LNCaP clone FGC (cell line): ENCODE measurements around the gene INTS1.

Experiments used
- DNase-seq: peaks from one replicate; pipeline ENCODE4 v3.0.0-alpha.2; 2011; ENCODE audit warnings: low read depth
- H3K4me3 ChIP-seq: 2 replicates; pipeline ENCODE4 v1.5.1; 2011; ENCODE audit warnings: mild to moderate bottlenecking, low read depth, low read length, control low read depth
- TF ChIP-seq, protein P1 (sequence below): IDR thresholded peaks from 2 replicates; pipeline ENCODE4 v1.5.1; 2012; ENCODE audit warnings: mild to moderate bottlenecking; ENCODE audit not compliant: control insufficient read depth, insufficient read depth; ENCODE audit errors: extremely low read depth

Gene INTS1

DNA sequence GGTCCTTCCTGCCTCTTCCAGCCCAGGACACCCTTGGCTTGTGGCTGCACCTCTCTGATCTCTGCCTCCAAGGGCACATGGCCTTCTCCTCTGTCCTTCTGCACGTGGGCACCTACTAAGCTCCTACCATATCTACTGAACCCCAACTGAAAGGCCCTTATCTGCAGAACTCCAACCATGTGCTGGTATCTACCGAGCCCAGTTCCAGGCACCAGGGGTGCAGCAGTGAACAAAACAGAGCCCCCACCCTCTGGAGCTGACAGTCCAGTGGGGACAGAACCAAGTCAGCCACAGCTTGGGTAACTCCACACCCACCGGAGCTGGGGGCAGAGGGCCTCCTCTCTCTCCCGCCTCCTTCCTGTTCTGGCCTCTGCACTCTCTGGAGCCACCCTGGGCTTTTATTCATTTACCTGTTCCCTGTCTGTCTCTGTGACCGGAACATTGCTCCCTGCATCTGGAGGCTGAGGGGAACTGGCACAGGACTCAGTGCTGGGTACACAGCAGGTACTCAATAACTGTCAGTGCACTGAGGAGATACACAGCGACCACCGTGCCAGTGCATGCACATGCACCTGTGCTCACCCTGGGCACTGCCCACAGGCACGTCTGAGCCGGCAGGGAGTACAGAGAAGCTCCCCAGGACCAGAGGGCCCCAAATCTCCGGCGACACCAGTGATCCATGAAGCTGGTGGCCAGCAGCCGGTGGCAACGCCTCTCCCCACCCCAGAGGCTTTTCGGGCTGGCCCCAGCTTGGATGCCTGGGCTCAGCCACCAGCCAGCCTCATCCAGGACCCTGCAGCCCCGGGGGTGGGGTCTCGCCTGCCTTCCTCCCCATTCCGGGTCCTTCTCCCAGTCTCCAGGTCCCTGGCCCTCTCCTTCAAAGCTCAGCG, 46.9 kb downstream of the INTS1 start:
- H3K4me3 ChIP-seq = peak overlapping the region; percentile 79; the same call in 1 of the 2 replicates
- DNase-seq = no peak
- TF ChIP-seq, protein P1, sequence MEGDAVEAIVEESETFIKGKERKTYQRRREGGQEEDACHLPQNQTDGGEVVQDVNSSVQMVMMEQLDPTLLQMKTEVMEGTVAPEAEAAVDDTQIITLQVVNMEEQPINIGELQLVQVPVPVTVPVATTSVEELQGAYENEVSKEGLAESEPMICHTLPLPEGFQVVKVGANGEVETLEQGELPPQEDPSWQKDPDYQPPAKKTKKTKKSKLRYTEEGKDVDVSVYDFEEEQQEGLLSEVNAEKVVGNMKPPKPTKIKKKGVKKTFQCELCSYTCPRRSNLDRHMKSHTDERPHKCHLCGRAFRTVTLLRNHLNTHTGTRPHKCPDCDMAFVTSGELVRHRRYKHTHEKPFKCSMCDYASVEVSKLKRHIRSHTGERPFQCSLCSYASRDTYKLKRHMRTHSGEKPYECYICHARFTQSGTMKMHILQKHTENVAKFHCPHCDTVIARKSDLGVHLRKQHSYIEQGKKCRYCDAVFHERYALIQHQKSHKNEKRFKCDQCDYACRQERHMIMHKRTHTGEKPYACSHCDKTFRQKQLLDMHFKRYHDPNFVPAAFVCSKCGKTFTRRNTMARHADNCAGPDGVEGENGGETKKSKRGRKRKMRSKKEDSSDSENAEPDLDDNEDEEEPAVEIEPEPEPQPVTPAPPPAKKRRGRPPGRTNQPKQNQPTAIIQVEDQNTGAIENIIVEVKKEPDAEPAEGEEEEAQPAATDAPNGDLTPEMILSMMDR = no peak

DNA sequence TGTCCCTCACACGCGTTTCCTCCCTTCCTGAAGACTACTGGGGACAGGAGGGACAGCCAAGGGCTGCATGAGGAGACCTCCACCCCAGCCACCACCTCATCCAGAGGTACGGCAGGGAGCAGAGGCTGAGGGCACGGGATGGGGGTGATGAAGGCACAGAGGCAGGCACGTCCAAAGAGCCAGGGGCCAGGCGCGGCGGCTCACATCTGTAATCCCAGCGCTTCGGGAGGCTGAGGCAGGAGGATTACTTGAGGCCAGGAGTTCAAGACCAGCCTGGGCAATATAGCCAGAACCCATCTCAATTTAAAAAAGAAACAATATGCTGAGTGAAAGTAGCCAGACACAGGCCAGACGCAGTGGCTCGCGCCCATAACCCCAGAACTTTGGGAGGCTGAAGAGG, 48.2 kb downstream of the INTS1 start:
- TF ChIP-seq, protein P1 = no peak
- no peak for DNase-seq
- peak overlapping the region; percentile 48 for H3K4me3 ChIP-seq

GRCh38 chr7:1455241-1455939, 48.8 kb downstream of the INTS1 start:
- peak overlapping the region; percentile 48 for H3K4me3 ChIP-seq
- TF ChIP-seq, protein P1 = no peak
- peak; percentile 94 for DNase-seq

- H3K4me3 ChIP-seq = peak overlapping the region; percentile 48
- TF ChIP-seq, protein P1 = no peak
- no peak for DNase-seq
These were observed 49.6 kb downstream of the INTS1 start for GRCh38 chr7:1454542-1454941.

DNA sequence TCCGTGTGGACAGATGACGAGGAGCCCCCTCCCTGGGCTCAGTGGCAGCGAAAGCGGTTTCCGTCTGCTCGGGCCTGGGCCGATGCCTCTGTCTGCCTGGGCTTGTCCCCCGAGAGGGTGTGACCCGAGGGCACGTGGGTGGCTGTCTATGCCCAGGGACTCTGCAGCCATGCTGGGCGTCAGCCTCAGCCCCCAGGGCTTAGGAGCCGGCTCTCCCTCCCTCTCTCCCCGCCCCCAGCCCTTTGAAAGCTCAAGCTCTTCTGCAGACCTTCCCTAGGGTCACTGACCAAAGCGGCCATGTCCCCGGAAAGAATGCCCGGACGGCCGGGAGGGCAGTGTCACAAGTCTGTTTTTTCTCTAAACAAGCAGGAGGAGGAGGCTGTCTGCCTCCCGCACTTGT, 52.0 kb downstream of the INTS1 start:
- no peak overlapping the region for H3K4me3 ChIP-seq
- TF ChIP-seq, protein P1 = no peak
- no peak for DNase-seq

DNA sequence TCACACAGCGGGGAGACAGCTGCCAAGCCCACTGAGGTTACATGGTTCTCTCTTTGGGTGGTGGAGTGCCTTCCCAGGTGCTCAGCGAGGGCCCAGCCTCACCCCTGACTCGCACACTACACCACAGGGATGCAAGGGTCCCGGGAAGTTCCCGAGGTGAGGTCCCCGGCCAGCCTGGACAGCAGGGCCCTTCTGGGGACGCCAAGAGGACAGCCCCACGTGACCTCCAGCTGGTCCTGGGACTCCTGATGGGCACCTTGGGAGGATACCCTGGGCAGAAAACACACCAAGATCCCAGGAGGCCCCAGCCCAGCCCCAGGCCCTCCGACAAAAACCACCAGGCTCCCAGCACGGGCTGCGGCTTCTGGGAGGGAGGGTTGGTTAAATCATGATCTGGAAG, 53.2 kb downstream of the INTS1 start:
- TF ChIP-seq, protein P1 = no peak
- H3K4me3 ChIP-seq = no peak overlapping the region
- DNase-seq = no peak
